Esophagus squamous epithelium (tissue), 4 donors: ENCODE data around the gene PPP1CC.
"Not testable (repeated sequence)": the region's sequence is repeated elsewhere in the genome, so short reads cannot be mapped to it uniquely, and the experiment has no call there.

Experiments used
- CTCF ChIP-seq, 6 experiments: fragments of 450-650 bp in 4 of 6; fragments of 200-600 bp in 2 of 6; sonication (generic) in 2 of 6; IDR thresholded peaks; one replicate each; pipeline ENCODE4 v1.5.1; 2016 to 2019; ENCODE audit warnings: antibody characterized with exemption in 6 of 6, mild to moderate bottlenecking in 4 of 6, moderate library complexity in 4 of 6
- POLR2A ChIP-seq, 4 donors: fragments of 450-650 bp; IDR thresholded peaks; one replicate each; pipeline ENCODE4 v1.6.1; 2017; ENCODE audit warnings: antibody characterized with exemption in 4 of 4, mild to moderate bottlenecking in 4 of 4, moderate library complexity in 3 of 4

DNA sequence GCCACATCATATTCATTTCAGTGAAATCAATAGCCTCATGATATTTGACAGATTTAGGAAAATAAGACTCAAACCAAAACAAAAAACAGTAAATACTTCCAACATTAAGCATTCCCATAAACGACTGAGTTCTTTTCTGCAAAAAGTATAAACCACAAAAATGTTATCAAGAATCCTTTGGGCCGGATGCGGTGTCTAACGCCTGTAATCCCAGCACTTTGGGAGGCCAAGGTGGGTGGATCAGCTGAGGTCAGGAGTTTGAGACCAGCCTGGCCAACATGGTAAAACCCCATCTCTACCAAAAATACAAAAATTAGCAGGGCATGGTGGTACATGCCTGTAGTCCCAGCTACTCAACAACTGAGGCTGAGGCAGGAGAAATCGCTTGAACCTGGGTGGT is 5.7 kb downstream of the PPP1CC start:
- not testable (repeated sequence) for TF ChIP-seq CTCF, POLR2A (IDR thresholded peaks at IDR 0.05)
